SW480 (cell line): ENCODE results near the gene NR3C1.

Experiments
- DNase-seq: peaks from one replicate; pipeline ENCODE4 v3.0.0-alpha.2; 2016; ENCODE audit warnings: low spot score

The NR3C1 gene

DNA sequence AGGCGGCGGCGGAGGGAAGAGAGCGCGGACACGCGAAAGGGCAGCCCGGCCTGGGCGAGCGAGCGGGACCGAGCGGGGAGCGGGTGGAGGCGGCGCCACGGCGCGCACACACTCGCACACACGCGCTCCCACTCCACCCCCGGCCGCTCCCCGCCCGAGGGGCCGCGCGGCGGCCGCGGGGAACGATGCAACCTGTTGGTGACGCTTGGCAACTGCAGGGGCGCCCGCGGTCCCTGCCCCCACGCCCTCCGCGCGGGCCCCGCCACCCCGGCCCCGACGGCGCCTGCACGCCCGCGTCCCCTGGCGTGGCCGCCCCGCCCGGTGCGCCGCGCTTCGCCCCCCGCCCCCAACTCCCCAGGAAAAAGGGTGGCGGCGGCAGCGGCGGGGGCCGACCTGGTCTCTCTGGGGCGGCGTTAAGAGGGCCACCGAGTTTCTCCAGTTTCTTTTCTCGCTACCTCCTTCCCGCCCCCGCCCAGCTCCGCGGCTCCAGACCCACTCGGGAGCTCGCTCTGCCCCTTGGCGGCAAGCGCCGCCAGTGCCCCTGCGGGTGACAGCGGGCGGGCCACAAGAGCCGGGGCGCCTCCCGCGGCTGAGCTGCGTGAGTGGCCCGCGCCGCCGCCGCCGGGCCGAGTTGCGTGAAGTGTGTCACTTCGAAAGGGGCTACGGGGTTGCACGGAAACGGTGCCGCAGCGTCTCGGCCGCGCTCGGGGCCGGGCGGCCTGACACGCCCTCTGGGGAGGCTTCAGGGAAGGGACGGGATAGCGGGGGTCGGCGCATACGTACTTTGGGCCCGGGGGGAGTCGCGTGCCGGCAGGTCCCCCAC, at the start of gene NR3C1:
NR3C1 (minus strand) TSS at position 94 of the 823 bp plus-strand sequence. CDS start 2,847 bp downstream, outside the sequence.
- peak; percentile 70 for DNase-seq

GRCh38 chr5:143449772-143450171, 46.3 kb upstream of the NR3C1 start:
- no peak for DNase-seq

DNA sequence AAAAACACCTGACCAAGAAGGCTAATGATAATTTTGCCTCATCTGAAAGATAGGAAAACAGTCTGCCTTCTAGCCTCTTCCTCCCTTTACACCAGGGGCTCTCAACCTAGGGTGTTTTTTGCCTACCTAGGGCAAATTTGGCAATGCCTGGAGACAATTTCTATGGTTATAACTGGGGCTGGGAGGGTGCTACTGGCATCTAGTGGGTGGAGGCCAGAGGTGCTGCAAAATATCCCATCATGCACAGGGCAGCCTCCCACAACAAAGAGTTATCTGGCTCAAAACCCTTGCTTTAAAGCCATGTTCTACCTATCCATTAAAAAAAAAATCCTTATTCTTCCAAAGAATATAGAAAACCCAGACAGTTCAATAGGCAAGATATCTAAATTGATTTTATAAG, 45.0 kb upstream of the NR3C1 start:
- no peak for DNase-seq

DNA sequence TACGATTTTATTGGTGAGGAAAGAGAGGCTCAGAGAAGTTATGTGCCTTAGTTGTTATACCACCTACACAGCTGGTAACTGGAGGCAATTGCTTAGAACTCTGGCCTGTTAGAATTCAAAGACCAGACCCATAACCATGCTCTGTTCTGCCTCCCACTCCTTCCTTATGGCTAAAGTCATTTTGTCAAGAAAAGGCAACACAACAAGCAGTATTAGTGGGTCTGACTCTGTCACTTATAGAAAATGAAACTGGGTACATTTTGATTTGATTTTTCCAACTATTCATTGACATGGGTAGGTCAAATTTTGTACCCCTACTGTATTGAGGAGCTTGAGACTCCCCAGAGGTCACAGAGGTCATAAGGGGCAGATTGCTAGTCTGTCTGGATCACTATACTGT, 44.5 kb upstream of the NR3C1 start:
- DNase-seq = no peak

DNA sequence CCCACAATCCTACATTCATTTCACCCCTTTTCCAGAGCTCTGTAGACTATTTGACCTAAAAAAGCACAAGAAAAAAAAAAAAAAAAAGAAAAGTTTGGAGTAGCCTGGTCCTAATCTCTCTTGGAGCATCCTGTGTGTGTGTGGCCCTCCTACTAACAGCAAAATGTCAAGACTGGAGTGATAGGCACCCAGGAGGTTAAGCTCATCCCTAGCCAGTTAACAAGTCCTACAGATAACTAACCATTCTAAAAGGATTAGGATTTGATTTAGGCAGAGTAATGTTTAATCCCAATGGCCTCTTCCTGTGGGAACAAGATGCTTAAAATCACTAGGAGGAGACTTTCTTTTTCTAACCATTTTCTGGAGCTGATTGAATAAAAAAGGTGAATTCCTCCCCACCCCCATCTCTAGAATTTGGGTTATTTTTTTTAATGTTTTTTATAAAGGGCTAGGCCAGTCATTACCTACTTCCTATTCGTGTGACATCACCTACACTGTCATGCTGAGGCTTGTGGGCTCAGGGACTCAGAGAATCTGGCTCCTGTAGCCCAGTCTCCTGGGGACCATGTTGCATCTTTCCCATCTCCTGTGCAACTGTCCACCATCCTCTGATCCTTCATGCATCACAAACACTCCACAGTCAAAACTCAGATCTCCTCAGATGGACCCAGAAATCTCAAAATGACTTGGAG, 43.2 kb upstream of the NR3C1 start:
- DNase-seq = no peak

GRCh38 chr5:143445776-143446175, 42.3 kb upstream of the NR3C1 start:
- DNase-seq = no peak

GRCh38 chr5:143443330-143443729, 39.8 kb upstream of the NR3C1 start:
- DNase-seq = no peak

DNA sequence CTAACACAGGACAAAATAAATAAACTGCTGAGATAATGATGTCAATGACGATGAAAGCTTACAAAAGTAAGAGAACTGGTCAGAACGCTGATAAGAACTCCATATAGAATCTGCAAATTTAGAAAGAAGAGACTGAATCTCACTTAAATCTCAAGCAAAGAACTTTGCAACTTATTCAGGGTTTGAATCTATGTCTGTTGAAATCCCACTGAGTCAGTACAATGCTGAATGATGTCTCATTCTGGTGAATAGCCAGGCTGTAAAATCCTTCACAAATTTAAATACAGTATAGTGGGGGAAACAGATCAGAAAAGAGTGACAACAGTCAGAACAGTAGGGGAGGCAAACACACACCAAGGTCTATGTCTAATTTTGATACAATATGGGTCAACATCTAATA, 38.9 kb upstream of the NR3C1 start:
- no peak for DNase-seq

GRCh38 chr5:143440448-143441115, 37.1 kb upstream of the NR3C1 start:
- DNase-seq = no peak

GRCh38 chr5:143437666-143438273, 34.3 kb upstream of the NR3C1 start:
- DNase-seq = no peak

DNA sequence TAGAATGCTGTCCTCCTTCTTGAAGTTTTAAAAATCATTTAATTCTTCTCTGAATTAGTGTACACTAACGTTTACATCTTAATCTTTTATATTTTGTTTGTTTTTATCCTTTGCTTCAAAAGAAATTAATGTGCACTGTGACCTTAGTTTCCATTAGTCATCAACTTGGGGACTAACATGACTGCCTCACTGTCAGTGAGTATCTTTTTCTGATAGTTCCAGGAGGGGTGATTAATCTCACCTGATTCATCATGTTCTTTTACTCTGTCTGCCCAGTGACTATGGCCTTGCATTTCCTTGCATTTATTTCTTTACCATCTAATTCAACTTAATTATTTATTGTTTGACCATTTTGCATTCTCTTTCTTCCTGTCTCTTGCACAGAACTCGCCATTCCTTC, 33.4 kb upstream of the NR3C1 start:
- DNase-seq = no peak

- no peak for DNase-seq
These were observed 31.7 kb upstream of the NR3C1 start for GRCh38 chr5:143435210-143435657.

- no peak for DNase-seq
These were observed 31.0 kb upstream of the NR3C1 start for GRCh38 chr5:143434261-143435209.

- DNase-seq = no peak
These were observed 30.2 kb upstream of the NR3C1 start for GRCh38 chr5:143433670-143434069.

DNA sequence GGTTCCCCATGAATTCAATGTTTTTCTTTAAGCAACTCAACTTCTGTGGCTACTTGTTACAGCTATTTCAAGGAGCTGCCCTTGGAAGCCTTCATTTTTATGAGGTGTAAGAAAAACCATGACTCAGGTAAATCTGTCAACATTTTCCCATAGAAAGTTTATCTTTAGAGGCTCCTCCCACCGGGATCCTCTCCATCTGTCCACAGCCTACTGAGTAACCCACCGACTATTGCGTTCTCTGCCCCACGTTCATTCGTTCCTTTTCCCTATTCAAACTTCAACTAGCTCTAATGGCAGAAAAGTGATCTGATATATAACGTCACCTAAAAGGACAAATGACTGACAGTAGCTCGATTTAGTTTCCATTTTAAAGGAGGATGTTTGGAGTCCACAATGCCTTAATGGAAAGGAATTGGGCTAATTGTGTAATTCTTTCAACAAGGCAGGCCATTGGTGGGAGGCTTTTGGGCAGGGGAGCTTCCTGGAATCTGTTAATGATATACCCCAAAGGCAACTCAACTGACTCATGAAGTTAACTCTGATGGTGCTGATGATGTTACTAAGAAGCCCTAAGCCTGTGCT, 29.3 kb upstream of the NR3C1 start:
- DNase-seq = no peak

GRCh38 chr5:143431789-143432188, 28.3 kb upstream of the NR3C1 start:
- no peak for DNase-seq

DNA sequence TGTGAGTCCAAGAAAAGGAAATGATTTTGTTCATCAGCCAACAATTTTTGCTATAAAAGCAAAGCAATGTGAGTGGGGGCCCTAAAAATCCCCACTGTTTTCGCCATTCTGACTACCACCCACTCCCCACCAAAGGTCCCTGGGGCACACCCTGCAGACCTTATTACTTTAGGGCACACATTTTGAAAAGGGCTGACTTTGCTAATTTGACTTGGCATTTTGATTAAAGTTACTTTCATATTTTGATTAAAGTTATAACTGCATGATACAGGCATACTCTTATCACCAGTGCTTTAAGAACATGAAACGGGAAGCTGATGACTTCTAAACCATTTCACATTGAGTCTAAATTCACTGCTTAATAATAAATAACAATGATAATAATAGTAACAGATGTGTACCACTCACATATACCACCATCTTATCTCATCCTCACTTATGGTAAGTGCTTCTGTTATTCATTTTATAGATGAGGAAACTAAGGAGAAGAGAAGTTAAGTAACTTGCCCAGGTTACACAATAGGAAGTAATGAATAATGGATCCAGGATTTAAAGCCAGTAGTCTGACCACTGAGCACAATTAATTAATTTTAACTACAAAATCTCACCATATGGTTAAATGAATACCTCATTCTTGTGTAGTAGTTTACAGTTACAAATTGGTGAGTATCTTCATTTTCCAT, 25.4 kb upstream of the NR3C1 start:
- no peak for DNase-seq

DNA sequence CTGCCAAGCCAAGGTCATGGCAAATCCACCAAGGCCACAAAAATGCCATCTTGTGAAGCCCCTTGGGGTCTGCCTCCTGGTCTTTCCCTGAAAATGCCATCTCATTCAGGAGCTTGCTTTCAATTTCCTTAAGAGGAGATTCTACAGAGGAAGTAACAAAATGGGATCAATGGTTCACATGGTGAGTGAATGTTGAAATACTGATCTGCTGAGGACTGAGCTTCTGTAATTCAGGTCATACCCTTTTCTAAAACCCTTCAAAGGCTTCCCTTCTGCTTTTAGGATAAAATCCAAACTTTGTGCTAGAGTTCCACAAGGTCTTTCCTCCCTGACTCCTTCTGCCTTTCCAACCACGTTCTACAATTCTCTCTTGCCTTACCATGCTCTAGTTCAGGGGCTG, 24.7 kb upstream of the NR3C1 start:
- no peak for DNase-seq

DNA sequence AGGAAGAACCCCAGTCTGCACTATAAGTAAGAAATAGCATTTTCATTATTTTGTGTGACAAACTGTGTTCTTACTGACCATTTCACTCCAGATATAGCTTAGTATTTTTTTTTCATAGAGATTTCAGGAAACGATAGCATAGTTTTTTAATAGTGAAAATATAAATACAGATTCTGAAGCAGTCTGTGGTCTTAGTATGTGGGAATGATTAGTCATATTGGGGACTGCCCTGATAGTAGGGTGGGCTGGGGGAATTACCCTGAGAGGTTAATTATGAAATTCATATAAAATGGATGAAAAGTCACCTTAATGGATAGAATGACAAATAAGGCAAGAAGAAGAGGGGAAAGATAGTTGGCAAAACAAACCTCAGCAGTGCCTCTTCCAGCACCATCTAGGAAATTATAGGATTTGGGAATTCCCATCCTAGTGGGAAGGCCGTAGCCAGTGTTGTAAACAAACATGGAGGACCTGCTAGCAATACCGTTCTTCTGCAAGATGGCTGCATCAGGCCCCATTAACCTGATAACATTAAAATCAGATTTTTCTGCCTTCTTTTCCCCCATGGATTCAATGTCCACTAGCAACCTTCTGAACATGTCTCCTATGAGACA, 23.7 kb upstream of the NR3C1 start:
- DNase-seq = no peak

- no peak for DNase-seq
These were observed 23.0 kb upstream of the NR3C1 start for GRCh38 chr5:143426437-143426991.
